B cell (primary cell): ENCODE data around the gene PUM2. TPM values are rescaled to one million over a fixed set of nuclear protein-coding genes. Genes with fewer than 3 reads are reported as not detected.

Experiments
- ATAC-seq: fragments of 200-7000 bp; cut with Tn5 transposase; one replicate; pipeline ENCODE4 v1.10.0; 2021; ENCODE audit warnings: low read depth, mild to moderate bottlenecking, moderate number of reproducible peaks, moderate library complexity
- CTCF ChIA-PET: fragments of 350-600 bp; sonication (Branson Sonifier 250); formaldehyde crosslinking; loops from one replicate; lab custom pipeline; 2021; ENCODE audit warnings: antibody characterized with exemption, inconsistent platforms; lab: Charles Lee
- POLR2A ChIA-PET: fragments of 350-600 bp; sonication (Branson Sonifier 250); formaldehyde crosslinking; loops from one replicate; lab custom pipeline; 2021; ENCODE audit warnings: antibody characterized with exemption; lab: Charles Lee
- DNase-seq: peaks from one replicate; pipeline ENCODE4 v3.0.0; 2013
- H2AFZ ChIP-seq: 2 replicates; pipeline ENCODE4 v1.6.1; 2012; ENCODE audit warnings: mild to moderate bottlenecking, low read depth, low read length; ENCODE audit not compliant: insufficient read depth, poor library complexity, severe bottlenecking
- H3K27ac ChIP-seq, 2 donors: 1 replicate in 1 of 2; 2 replicates in 1 of 2; pipeline ENCODE4 v1.5.1; 2012 to 2013; ENCODE audit warnings: low read length in 2 of 2, mild to moderate bottlenecking in 2 of 2, moderate library complexity in 1 of 2
- H3K27me3 ChIP-seq, 4 experiments: fragments of 200-600 bp in 1 of 4; sonication (generic) in 1 of 4; replicated peaks in 1 of 4; 1 replicate in 2 of 4; 2 replicates in 2 of 4; pipeline versions ENCODE4 v1.6.1 to v1.7.0; 2013 to 2016; ENCODE audit warnings: low read length in 3 of 4, mild to moderate bottlenecking in 2 of 4, mixed read lengths in 1 of 4, moderate library complexity in 1 of 4; ENCODE audit not compliant: insufficient read depth in 4 of 4, control insufficient read depth in 3 of 4; ENCODE audit errors: control extremely low read depth in 1 of 4
- H3K36me3 ChIP-seq, 2 experiments: replicated peaks in 1 of 2; 1 replicate in 1 of 2; 2 replicates in 1 of 2; pipeline versions ENCODE4 v1.6.1 to v1.7.1; 2013; ENCODE audit warnings: low read length in 1 of 2; ENCODE audit not compliant: insufficient read depth in 2 of 2, control insufficient read depth in 1 of 2; ENCODE audit errors: control extremely low read depth in 1 of 2, extremely low read depth in 1 of 2
- H3K4me1 ChIP-seq, 2 donors: fragments of 200-600 bp in 1 of 2; sonication (generic) in 1 of 2; 1 replicate in 1 of 2; 2 replicates in 1 of 2; pipeline versions ENCODE4 v1.5.1 to v1.6.1; 2013 to 2017; ENCODE audit warnings: low read length in 2 of 2; ENCODE audit not compliant: control insufficient read depth in 2 of 2, insufficient read depth in 2 of 2
- H3K4me2 ChIP-seq: replicated peaks from 2 replicates; pipeline ENCODE3; 2012; ENCODE audit warnings: mild to moderate bottlenecking, low read depth, low read length; ENCODE audit not compliant: poor library complexity, severe bottlenecking
- H3K4me3 ChIP-seq, 5 experiments: fragments of 200-600 bp in 1 of 5; sonication (generic) in 1 of 5; 1 replicate in 3 of 5; 2 replicates in 2 of 5; pipeline versions ENCODE4 v1.5.1 to v1.7.0; 2011 to 2016; ENCODE audit warnings: low read length in 4 of 5, mild to moderate bottlenecking in 4 of 5, low read depth in 2 of 5, control low read depth in 1 of 5, moderate library complexity in 1 of 5; ENCODE audit not compliant: insufficient read depth in 1 of 5; ENCODE audit errors: control extremely low read depth in 1 of 5, extremely low read depth in 1 of 5
- H3K79me2 ChIP-seq: fragments of 200-600 bp; sonication (generic); one replicate; pipeline ENCODE4 v1.6.0; 2016; ENCODE audit warnings: low read length; ENCODE audit not compliant: control insufficient read depth, insufficient read depth
- H3K9ac ChIP-seq: fragments of 200-600 bp; sonication (generic); 2 replicates; pipeline ENCODE4 v1.6.1; 2017; ENCODE audit warnings: mild to moderate bottlenecking, low read length, moderate library complexity
- H3K9me3 ChIP-seq, 3 donors: one replicate each; pipeline versions ENCODE4 v1.6.1 to v1.7.1; 2013; ENCODE audit warnings: low read length in 2 of 3; ENCODE audit not compliant: control insufficient read depth in 2 of 3, insufficient read depth in 1 of 3; ENCODE audit errors: control extremely low read depth in 1 of 3
- H4K20me1 ChIP-seq: 2 replicates; pipeline ENCODE4 v1.6.0; 2012; ENCODE audit warnings: mild to moderate bottlenecking, low read length; ENCODE audit not compliant: insufficient read depth, control insufficient read depth, poor library complexity, severe bottlenecking
- H3K27ac Mint-ChIP-seq: one replicate; pipeline ENCODE4 v1.8.0; 2021; ENCODE audit warnings: mixed read lengths
- H3K27me3 Mint-ChIP-seq: one replicate; pipeline ENCODE4 v1.8.0; 2021; ENCODE audit warnings: mixed read lengths
- H3K4me1 Mint-ChIP-seq: one replicate; pipeline ENCODE4 v1.8.0; 2021; ENCODE audit warnings: mixed read lengths
- H3K4me3 Mint-ChIP-seq: one replicate; pipeline ENCODE4 v1.8.0; 2021; ENCODE audit warnings: mixed read lengths
- H3K9me3 Mint-ChIP-seq: one replicate; pipeline ENCODE4 v1.8.0; 2022; ENCODE audit warnings: mixed read lengths; ENCODE audit not compliant: insufficient read depth
- CTCF ChIP-seq: fragments of 200-600 bp; IDR thresholded peaks from one replicate; pipeline ENCODE4 v1.8.0; 2022; ENCODE audit warnings: antibody characterized with exemption, mild to moderate bottlenecking
- EZH2 ChIP-seq: IDR thresholded peaks from 2 replicates; pipeline ENCODE4 v1.6.1; 2012; ENCODE audit warnings: borderline replicate concordance, low read depth, mild to moderate bottlenecking, moderate library complexity, low read length; ENCODE audit not compliant: insufficient read depth, poor library complexity, severe bottlenecking
- WGBS: methylation state at CpG from one replicate; pipeline ENCODE4 v1.1.5; 2013; ENCODE audit warnings: missing lambda C conversion rate; ENCODE audit not compliant: insufficient coverage; 5-methylcytosine and 5-hydroxymethylcytosine counted together
- intact Hi-C: fragments of 100-400 bp; cut with micrococcal nuclease; formaldehyde crosslinking; loops from one replicate; pipeline ENCODE4 v1.10.0; 2022
- polyA plus RNA-seq: library from polyadenylated mRNA; depleted of rRNA; stranded (reverse); fragments of >200 nt; gene quantifications from 2 replicates; pipeline ENCODE4 v1.2.3, GENCODE V29; 2012
- total RNA-seq, 2 donors: library from RNA; stranded (reverse); fragments of 120-200 nt in 1 of 2; gene quantifications; 1 replicate in 1 of 2; 2 replicates in 1 of 2; pipeline versions ENCODE4 v1.2.3 to v1.2.4, GENCODE V29; 2013 to 2022

Gene PUM2
- total and polyA plus RNA-seq, 2 donors (not counting 1 experiment from before 2014, with no cell fraction given) = 21.1 to 151 TPM

- H3K4me1 ChIP-seq = no peaks in the 10 kb centered on the region
- peaks cover 27% of the 10 kb centered on the region for H3K79me2 ChIP-seq
- intact Hi-C loops = loop anchor here (5.0 kb wide), 1 partner anchor 337 kb away; no protein-coding TSS in a partner anchor
- H4K20me1 ChIP-seq = peaks cover 29% of the 10 kb centered on the region
- no peaks in the 10 kb centered on the region for H3K27me3 ChIP-seq
- ATAC-seq = no peak
- H3K27me3 Mint-ChIP-seq = no peaks in the 10 kb centered on the region
- H3K9me3 Mint-ChIP-seq = no peaks in the 10 kb centered on the region
- no peak overlapping the region for H3K27ac Mint-ChIP-seq
- no peaks in the 10 kb centered on the region for H3K4me1 Mint-ChIP-seq
- no peak for TF ChIP-seq EZH2
- no peak for TF ChIP-seq CTCF
- no peak overlapping the region for H3K27ac ChIP-seq
- ChIA-PET POLR2A (no interaction called here), CTCF (interaction anchor here (1.1 to 2.5 kb wide), 2 partner anchors 33 to 37 kb away, joined by 3 to 6 read pairs; no protein-coding TSS in a partner anchor)
- no peaks in the 10 kb centered on the region for H3K9me3 ChIP-seq
- WGBS = no CpG with 5 or more reads among the region's 9 CpGs
- H3K9ac ChIP-seq = no peak overlapping the region
- H3K4me2 ChIP-seq = no peak overlapping the region
- H3K4me3 Mint-ChIP-seq = no peak overlapping the region
- H3K4me3 ChIP-seq = no peak overlapping the region
- peaks cover 3 to 75% of the 10 kb centered on the region in 2 experiments for H3K36me3 ChIP-seq
- DNase-seq = no peak
- no peak overlapping the region for H2AFZ ChIP-seq
Measured at GRCh38 chr2:20294231-20294630, 56.4 kb downstream of the PUM2 start.

DNA sequence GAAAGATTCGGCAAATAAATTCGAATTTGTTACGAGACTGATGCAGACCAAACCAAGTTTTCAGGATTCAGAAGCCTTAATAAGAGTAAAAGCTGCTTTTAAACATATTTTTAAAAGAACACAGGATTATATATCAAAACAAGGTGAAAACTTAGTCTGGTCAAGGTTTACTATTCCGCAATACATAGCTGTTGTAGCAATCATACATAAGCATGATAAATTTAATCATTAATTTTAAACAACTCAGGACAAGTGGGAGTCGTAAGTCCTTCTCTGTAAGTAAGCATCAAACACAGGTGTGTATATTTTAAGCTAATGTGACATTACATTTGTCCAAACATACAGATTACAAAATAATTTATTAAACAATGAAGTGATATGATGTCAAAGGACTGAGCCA, 57.7 kb downstream of the PUM2 start:
- Histone ChIP-seq H3K4me1 (no peaks in the 10 kb centered on the region), H3K79me2 (peaks cover 17% of the 10 kb centered on the region), H2AFZ (no peak overlapping the region), H3K36me3 (peaks cover 5 to 75% of the 10 kb centered on the region in 2 experiments), H3K27me3 (no peaks in the 10 kb centered on the region), H4K20me1 (peaks cover 20% of the 10 kb centered on the region), H3K4me3 (no peak overlapping the region), H3K27ac (no peak overlapping the region), H3K9me3 (no peaks in the 10 kb centered on the region), H3K4me2 (no peak overlapping the region), H3K9ac (no peak overlapping the region)
- DNase-seq (no peak), ATAC-seq (no peak)
- TF ChIP-seq CTCF (no peak), EZH2 (no peak)
- ChIA-PET CTCF (interaction anchor here (1.2 to 2.5 kb wide), 2 partner anchors 34 to 337 kb away, joined by 3 to 6 read pairs; no protein-coding TSS in a partner anchor), POLR2A (no interaction called here)
- Mint-ChIP-seq H3K4me3 (no peak overlapping the region), H3K9me3 (no peaks in the 10 kb centered on the region), H3K4me1 (no peaks in the 10 kb centered on the region), H3K27ac (no peak overlapping the region), H3K27me3 (no peaks in the 10 kb centered on the region)
- no CpG with 5 or more reads among the region's 5 CpGs for WGBS
- intact Hi-C loops = loop anchor here (5.0 kb wide), 1 partner anchor 336 kb away; no protein-coding TSS in a partner anchor
